Adrenal gland (tissue), 12 donors: ENCODE measurements around the gene ADGRB3. TPM values are rescaled to one million over a fixed set of nuclear protein-coding genes. Genes with fewer than 3 reads are reported as not detected.
"Not testable (repeated sequence)": the region's sequence is repeated elsewhere in the genome, so short reads cannot be mapped to it uniquely, and the experiment has no call there.

Source experiments
- DNase-seq, 7 donors: peaks; one replicate each; pipeline ENCODE4 v3.0.0-alpha.2; 2019 to 2020
- H3K27ac ChIP-seq, 5 donors: fragments of 200-600 bp; sonication (generic) in 4 of 5; 1 replicate in 3 of 5; 2 replicates in 2 of 5; pipeline versions ENCODE4 v1.5.1 to v1.8.0; 2016 to 2020; ENCODE audit warnings: mild to moderate bottlenecking in 1 of 5
- H3K27me3 ChIP-seq: fragments of 200-600 bp; 2 replicates; pipeline ENCODE4 v1.8.0; 2021
- H3K36me3 ChIP-seq, 2 donors: fragments of 200-600 bp; replicated peaks in 1 of 2; 1 replicate in 1 of 2; 2 replicates in 1 of 2; pipeline versions ENCODE4 v1.5.1 to v1.8.0; 2018 to 2022
- H3K4me1 ChIP-seq, 2 donors: fragments of 200-600 bp; replicated peaks in 1 of 2; 1 replicate in 1 of 2; 2 replicates in 1 of 2; pipeline versions ENCODE4 v1.5.1 to v1.8.0; 2018 to 2021
- H3K4me3 ChIP-seq, 4 donors: fragments of 200-600 bp; sonication (generic) in 3 of 4; one replicate each; pipeline ENCODE4 v1.5.1; 2016 to 2018
- H3K9me3 ChIP-seq, 3 donors: fragments of 200-600 bp; sonication (generic) in 1 of 3; replicated peaks in 1 of 3; 1 replicate in 2 of 3; 2 replicates in 1 of 3; pipeline versions ENCODE4 v1.5.1 to v1.8.0; 2016 to 2021
- POLR2A ChIP-seq, 2 donors: fragments of 450-650 bp; IDR thresholded peaks; one replicate each; pipeline ENCODE4 v1.6.1; 2017; ENCODE audit warnings: antibody characterized with exemption in 2 of 2, mild to moderate bottlenecking in 2 of 2, moderate library complexity in 1 of 2
- WGBS, 4 donors: extraction: QIAGEN DNeasy Blood & Tissue Kit in 2 of 4; methylation state at CpG; one replicate each; pipeline versions ENCODE4 v1.1.5 to v1.1.7; 2013 to 2017; 5-methylcytosine and 5-hydroxymethylcytosine counted together
- intact Hi-C, 2 donors: fragments of 100-400 bp; cut with DNase I; formaldehyde crosslinking; loops; one replicate each; pipeline versions ENCODE4 v1.14.1 to v1.15.0; 2022 to 2023
- polyA plus RNA-seq, 3 donors: library from polyadenylated mRNA; stranded (reverse); fragments of 200-250 nt in 2 of 3; fragments of 350-450 nt in 1 of 3; fragmentation: Illumina TruSeq in 1 of 3; extraction: RNeasy Lipid Tissue Mini Kit (QIAGEN cat#74804) in 1 of 3; gene quantifications; one replicate each; pipeline ENCODE4 v1.2.3, GENCODE V29; 2013 to 2014
- total RNA-seq, 9 donors: library from RNA; depleted of rRNA in 4 of 9; stranded (reverse); fragments of >200 nt in 4 of 9; fragments of 120-200 nt in 1 of 9; fragmentation: NEBNext Ultra II Directional in 1 of 9; extraction: Animal tissue kit (Norgen Biotek cat#: 25700) in 1 of 9; gene quantifications; one replicate each; pipeline versions ENCODE4 v1.1.0 to v1.2.4, GENCODE V29; 2013 to 2023
- TF ChIP-seq, protein P1 (sequence below), 6 experiments: fragments of 450-650 bp in 4 of 6; fragments of 200-600 bp in 2 of 6; sonication (generic) in 1 of 6; IDR thresholded peaks; 1 replicate in 5 of 6; 2 replicates in 1 of 6; pipeline versions ENCODE4 v1.5.1 to v1.8.0; 2016 to 2021; ENCODE audit warnings: antibody characterized with exemption in 6 of 6, mild to moderate bottlenecking in 2 of 6, moderate library complexity in 1 of 6
- donor health status: healthy with polysubstance abuse.
- donor health status: Bipolar disorder and iron deficiency.
- donor health status: DM: yes; HTN: yes; CAD: no.
- donor health status: DM: no; HTN: no; CAD: no.
- donor health status: DM: no; HTN: no; CAD: no.
- donor health status: DM: yes; HTN: yes; CAD: no.

The ADGRB3 gene
- total and polyA plus RNA-seq, 12 donors = 1.3 to 9.0 (median 3.1) TPM

DNA sequence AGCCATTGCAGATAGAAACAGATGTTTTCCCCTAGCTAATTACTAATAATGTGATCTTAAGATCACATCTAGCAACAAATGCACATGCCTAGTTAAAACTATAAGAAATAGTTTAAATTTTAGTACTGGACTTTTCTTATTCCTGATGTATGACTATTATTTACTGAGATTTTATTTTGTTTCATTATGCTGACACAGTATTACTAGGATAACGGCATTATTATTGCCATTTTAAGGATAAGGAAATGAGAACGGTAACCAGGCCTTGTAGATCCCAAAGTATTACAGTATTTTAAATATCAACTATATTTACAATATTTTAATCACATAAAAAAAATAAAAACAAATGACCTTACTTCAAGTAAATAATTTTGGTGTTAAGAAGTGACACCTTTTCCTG, 240.3 kb downstream of the ADGRB3 start:
- Histone ChIP-seq H3K27ac (no peak overlapping the region), H3K27me3 (no peaks in the 10 kb centered on the region)
- intact Hi-C loops = no loop called here

DNA sequence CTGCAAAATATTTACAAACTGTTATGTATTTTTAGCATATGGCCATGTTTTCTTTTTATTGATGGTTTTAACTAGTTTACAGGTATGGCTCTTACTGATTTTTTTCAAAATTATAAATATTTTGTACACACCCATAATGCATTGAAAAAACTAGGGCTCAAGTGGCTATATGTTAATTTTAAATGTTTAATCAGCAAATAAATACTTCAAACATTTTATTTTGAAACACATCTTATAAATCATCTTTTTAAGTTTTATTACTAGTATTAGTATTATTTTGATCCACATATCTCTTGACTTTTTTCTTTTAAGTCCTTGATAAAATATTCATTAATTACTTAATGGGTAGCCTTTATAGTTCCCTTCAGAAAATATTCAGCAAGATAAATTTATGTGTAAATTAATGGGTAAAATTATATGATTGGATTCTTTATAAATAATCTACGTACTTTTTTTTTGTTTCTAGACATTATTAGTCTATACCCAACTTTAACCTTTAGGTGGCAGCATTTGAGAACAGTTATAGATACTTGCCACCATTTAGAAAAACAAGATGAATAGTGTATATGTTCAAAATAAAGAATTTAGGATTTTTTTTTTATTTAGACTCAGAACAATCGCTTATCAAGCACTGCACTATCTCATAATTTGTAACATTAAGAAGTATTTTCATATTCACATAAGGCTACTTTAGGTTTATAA, 241.9 kb downstream of the ADGRB3 start:
- H3K4me3 ChIP-seq = no peak overlapping the region
- H3K9me3 ChIP-seq = no peaks in the 10 kb centered on the region
- intact Hi-C loops = no loop called here
- WGBS, 4 donors = 12 to 19% (median 17%) methylated on average over 2 of the region's 2 CpGs
- no peaks in the 10 kb centered on the region for H3K27me3 ChIP-seq
- no peak overlapping the region for H3K27ac ChIP-seq
- no peak for DNase-seq
- peaks cover 0 to 4% of the 10 kb centered on the region in 2 donors for H3K4me1 ChIP-seq
- no peaks in the 10 kb centered on the region for H3K36me3 ChIP-seq
- TF ChIP-seq POLR2A (IDR thresholded peaks at IDR 0.05) = no peak
- TF ChIP-seq, protein P1, sequence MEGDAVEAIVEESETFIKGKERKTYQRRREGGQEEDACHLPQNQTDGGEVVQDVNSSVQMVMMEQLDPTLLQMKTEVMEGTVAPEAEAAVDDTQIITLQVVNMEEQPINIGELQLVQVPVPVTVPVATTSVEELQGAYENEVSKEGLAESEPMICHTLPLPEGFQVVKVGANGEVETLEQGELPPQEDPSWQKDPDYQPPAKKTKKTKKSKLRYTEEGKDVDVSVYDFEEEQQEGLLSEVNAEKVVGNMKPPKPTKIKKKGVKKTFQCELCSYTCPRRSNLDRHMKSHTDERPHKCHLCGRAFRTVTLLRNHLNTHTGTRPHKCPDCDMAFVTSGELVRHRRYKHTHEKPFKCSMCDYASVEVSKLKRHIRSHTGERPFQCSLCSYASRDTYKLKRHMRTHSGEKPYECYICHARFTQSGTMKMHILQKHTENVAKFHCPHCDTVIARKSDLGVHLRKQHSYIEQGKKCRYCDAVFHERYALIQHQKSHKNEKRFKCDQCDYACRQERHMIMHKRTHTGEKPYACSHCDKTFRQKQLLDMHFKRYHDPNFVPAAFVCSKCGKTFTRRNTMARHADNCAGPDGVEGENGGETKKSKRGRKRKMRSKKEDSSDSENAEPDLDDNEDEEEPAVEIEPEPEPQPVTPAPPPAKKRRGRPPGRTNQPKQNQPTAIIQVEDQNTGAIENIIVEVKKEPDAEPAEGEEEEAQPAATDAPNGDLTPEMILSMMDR (IDR thresholded peaks at IDR 0.05) = peak; percentile 18 to 55 (median 42)

More for the DNA sequence above, 240.3 kb downstream of the ADGRB3 start:
- Histone ChIP-seq H3K36me3 (no peaks in the 10 kb centered on the region), H3K4me1 (peaks cover 0 to 4% of the 10 kb centered on the region in 2 donors), H3K9me3 (no peaks in the 10 kb centered on the region), H3K4me3 (no peak overlapping the region)
- DNase-seq = no peak
- TF ChIP-seq POLR2A (IDR thresholded peaks at IDR 0.05) = no peak
- TF ChIP-seq, protein P1 (IDR thresholded peaks at IDR 0.05) = no peak
- 69 to 83% (median 77%) methylated on average over 2 of the region's 2 CpGs for WGBS, 4 donors

DNA sequence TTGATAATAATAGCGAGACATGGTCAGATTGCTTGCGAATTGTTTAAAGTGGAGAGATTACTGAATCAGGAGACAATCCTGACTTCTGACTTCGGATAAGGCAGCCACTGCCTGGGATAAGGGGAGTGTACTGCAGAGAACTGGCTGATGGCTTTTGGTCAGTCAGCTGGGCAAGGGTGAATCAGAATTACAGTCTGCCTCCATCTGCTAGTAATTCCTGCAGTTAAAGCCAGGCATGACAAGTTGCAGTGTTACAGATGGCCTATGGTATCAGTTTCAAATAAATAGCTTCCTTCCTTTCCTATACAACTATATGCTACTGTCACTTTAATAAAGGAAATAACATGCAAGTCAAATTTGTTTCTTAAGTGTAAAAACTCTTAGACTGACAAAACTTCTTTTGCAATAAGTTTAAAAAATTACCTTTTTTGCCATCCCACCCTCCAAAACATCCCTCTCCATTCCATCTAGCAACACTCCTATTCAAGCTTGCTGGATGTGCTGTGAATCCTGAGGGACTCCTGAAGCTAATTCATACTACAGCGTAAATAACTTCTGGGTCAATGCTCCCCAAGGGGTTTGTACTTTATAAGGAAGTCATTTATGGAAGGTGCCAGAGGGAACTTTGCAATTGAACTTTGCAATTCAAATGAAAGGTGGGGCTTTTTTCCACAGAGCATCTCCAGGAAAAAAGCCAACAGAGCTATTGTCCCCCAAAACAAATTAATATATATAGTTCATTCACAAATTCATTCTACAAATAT, 245.2 kb downstream of the ADGRB3 start:
- 81 to 87% (median 85%) methylated on average over 4 of the region's 4 CpGs for WGBS, 4 donors
- intact Hi-C loops = no loop called here
- Histone ChIP-seq H3K27me3 (no peaks in the 10 kb centered on the region), H3K36me3 (no peaks in the 10 kb centered on the region), H3K27ac (no peak overlapping the region), H3K4me1 (peaks cover 0 to 4% of the 10 kb centered on the region in 2 donors), H3K9me3 (no peaks in the 10 kb centered on the region), H3K4me3 (no peak overlapping the region)
- no peak for DNase-seq
- TF ChIP-seq, protein P1 (IDR thresholded peaks at IDR 0.05) = no peak
- no peak for TF ChIP-seq POLR2A (IDR thresholded peaks at IDR 0.05)

DNA sequence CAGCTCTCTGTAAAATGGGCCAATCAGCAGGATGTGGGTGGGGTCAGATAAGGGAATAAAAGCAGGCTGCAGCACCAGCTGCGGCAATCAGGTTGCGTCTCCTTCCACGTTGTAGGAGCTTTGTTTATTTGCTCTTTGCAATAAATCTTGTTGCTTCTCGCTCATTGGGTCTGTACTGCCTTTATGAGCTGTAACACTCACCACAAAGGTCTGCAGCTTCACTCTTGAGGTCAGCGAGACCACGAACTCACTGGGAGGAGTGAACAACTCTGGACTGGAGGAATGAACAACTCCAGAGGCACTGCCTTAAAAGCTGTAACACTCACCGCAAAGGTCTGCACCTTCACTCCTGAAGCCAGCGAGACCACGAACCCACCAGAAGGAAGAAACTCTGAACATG, 248.2 kb downstream of the ADGRB3 start:
- intact Hi-C loops, H3K27ac ChIP-seq, H3K4me1 ChIP-seq, DNase-seq, H3K4me3 ChIP-seq, H3K36me3 ChIP-seq, H3K9me3 ChIP-seq, H3K27me3 ChIP-seq: not testable (repeated sequence)
- WGBS, 4 donors = 84 to 91% (median 86%) methylated on average over 7 to 9 of the region's 9 CpGs
